HepG2 (cell line): ENCODE results near the gene SHQ1. TPM values are rescaled to one million over a fixed set of nuclear protein-coding genes. Genes with fewer than 3 reads are reported as not detected.
A peak's percentile ranks its signal among the peaks of the same experiment; 100 is the strongest.

Experiments
- DMAP1 ChIP-seq: IDR thresholded peaks from 2 replicates; pipeline ENCODE4 v1.6.1; 2016
- HMG20A ChIP-seq: IDR thresholded peaks from 2 replicates; pipeline ENCODE4 v1.6.1; 2016; ENCODE audit warnings: borderline replicate concordance
- HNRNPK ChIP-seq: fragments of 200-400 bp; formaldehyde crosslinking; IDR thresholded peaks from 2 replicates; pipeline ENCODE4 v1.6.1; 2018; ENCODE audit warnings: low read length, low read depth, moderate library complexity, mild to moderate bottlenecking; ENCODE audit not compliant: poor library complexity, severe bottlenecking
- KDM4B ChIP-seq: sonication (generic); formaldehyde crosslinking; IDR thresholded peaks from 2 replicates; pipeline ENCODE4 v1.4.0; 2020; ENCODE audit warnings: missing genetic modification reagents
- MATR3 ChIP-seq: sonication (generic); formaldehyde crosslinking; IDR thresholded peaks from 2 replicates; pipeline ENCODE4 v1.4.0; 2020; ENCODE audit warnings: missing genetic modification reagents
- PBX3 ChIP-seq: sonication (generic); formaldehyde crosslinking; IDR thresholded peaks from 2 replicates; pipeline ENCODE4 v1.8.1; 2023; ENCODE audit warnings: missing genetic modification reagents, inconsistent platforms, borderline replicate concordance
- PHB2 ChIP-seq: fragments of 450-650 bp; IDR thresholded peaks from 2 replicates; pipeline ENCODE4 v1.6.1; 2018; ENCODE audit not compliant: partially characterized antibody
- SP2 ChIP-seq: sonication (generic); formaldehyde crosslinking; IDR thresholded peaks from 2 replicates; pipeline ENCODE4 v1.5.1; 2020; ENCODE audit warnings: mild to moderate bottlenecking, missing genetic modification reagents
- SRY ChIP-seq: sonication (generic); formaldehyde crosslinking; IDR thresholded peaks from 2 replicates; pipeline ENCODE4 v1.8.0; 2022; ENCODE audit warnings: mild to moderate bottlenecking, missing genetic modification reagents
- U2AF1 ChIP-seq: fragments of 200-400 bp; formaldehyde crosslinking; optimal IDR thresholded peaks from 2 replicates; pipeline ENCODE3; 2017; ENCODE audit warnings: mild to moderate bottlenecking, low read depth, low read length
- ZBTB40 ChIP-seq, 2 experiments: fragments of 450-650 bp in 1 of 2; sonication (generic) in 1 of 2; formaldehyde crosslinking in 1 of 2; IDR thresholded peaks; 2 replicates each; pipeline versions ENCODE4 v1.6.1 to v1.8.0; 2016 to 2022; ENCODE audit warnings: antibody characterized with exemption in 1 of 2, mild to moderate bottlenecking in 1 of 2, missing genetic modification reagents in 1 of 2
- ZFP37 ChIP-seq: sonication (generic); formaldehyde crosslinking; IDR thresholded peaks from 2 replicates; pipeline ENCODE4 v1.4.0; 2020; ENCODE audit warnings: missing genetic modification reagents, borderline replicate concordance
- ZMAT5 ChIP-seq: sonication (generic); formaldehyde crosslinking; IDR thresholded peaks from 2 replicates; pipeline ENCODE4 v1.5.0; 2020; ENCODE audit warnings: mild to moderate bottlenecking, low read depth, missing genetic modification reagents, borderline replicate concordance
- ZNF17 ChIP-seq: sonication (generic); formaldehyde crosslinking; IDR thresholded peaks from 2 replicates; pipeline ENCODE4 v1.5.0; 2020; ENCODE audit warnings: mild to moderate bottlenecking, missing genetic modification reagents
- ZNF557 ChIP-seq: sonication (generic); formaldehyde crosslinking; IDR thresholded peaks from 2 replicates; pipeline ENCODE4 v1.4.0; 2020; ENCODE audit warnings: missing genetic modification reagents
- ZNF562 ChIP-seq: sonication (generic); formaldehyde crosslinking; IDR thresholded peaks from 2 replicates; pipeline ENCODE4 v1.8.0; 2022; ENCODE audit warnings: missing genetic modification reagents, borderline replicate concordance
- polyA plus RNA-seq, 8 experiments: library from polyadenylated mRNA; depleted of rRNA in 3 of 8; stranded (reverse) in 7 of 8; unstranded in 1 of 8; fragments of >200 nt; fragmentation: Illumina TruSeq in 4 of 8; extraction: Trizol in 4 of 8; gene quantifications; 2 replicates each; pipeline versions ENCODE4 v1.2.1 to v1.2.3, GENCODE V29; 2011 to 2016; ENCODE audit warnings: low read depth in 4 of 8, missing spikeins in 1 of 8, mixed read lengths in 1 of 8; ENCODE audit not compliant: insufficient read depth in 1 of 8
- total RNA-seq, 5 experiments: library from RNA; depleted of rRNA; stranded (reverse); fragments of >200 nt; fragmentation: Illumina TruSeq; extraction: Trizol; gene quantifications; 2 replicates each; pipeline ENCODE4 v1.2.3, GENCODE V29; 2016; ENCODE audit warnings: low read depth in 1 of 5
- TF ChIP-seq, protein P1 (sequence below), 2 experiments: sonication (generic) in 1 of 2; formaldehyde crosslinking in 1 of 2; IDR thresholded peaks; 2 replicates each; pipeline versions ENCODE4 v1.4.0 to v1.6.1; 2018 to 2020; ENCODE audit warnings: missing genetic modification reagents in 2 of 2, borderline replicate concordance in 1 of 2, low read depth in 1 of 2, mild to moderate bottlenecking in 1 of 2, missing biosample characterization in 1 of 2

Gene SHQ1
- total and polyA plus RNA-seq, 2 of the 13 experiments (the other 11 are each of a cell fraction or from before 2014, with no cell fraction given), result 5.5 to 20.3 TPM

DNA sequence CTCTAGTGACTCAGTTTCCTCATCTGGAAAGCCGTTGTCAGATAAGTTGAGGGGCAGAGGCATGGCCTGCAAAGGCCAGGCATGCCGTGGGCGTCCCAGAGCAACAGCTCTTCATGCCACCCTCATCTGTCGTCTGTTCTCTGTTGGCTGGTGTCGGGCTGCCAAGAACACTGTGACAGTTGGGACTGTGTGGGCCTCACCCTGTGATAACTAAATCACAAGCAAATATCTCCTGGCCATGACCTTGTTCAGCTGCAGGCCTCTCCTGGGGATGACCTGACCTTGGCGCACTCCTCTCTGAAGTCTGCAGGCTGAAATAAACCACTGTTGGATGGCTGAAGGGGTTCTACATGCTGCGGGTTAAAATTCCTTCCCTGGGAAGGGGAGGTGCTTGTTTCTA is 145.9 kb downstream of the SHQ1 start (continued):
- TF ChIP-seq KDM4B, result no peak
- TF ChIP-seq PBX3 (CRISPR knock-in tag), result no peak
- TF ChIP-seq MATR3 (CRISPR knock-in tag), result no peak
- no peak for TF ChIP-seq ZFP37
- TF ChIP-seq HNRNPK, result no peak
- TF ChIP-seq ZMAT5, result no peak
- no peak for TF ChIP-seq ZNF557 (CRISPR knock-in tag)
- peak; percentile 40; the same call in 1 of the 2 replicates for TF ChIP-seq HMG20A (CRISPR knock-in tag)
- TF ChIP-seq U2AF1, result no peak
- no peak for TF ChIP-seq ZNF562 (CRISPR knock-in tag)
- no peak for TF ChIP-seq ZBTB40 (IDR thresholded peaks at IDR 0.05)
- no peak for TF ChIP-seq ZBTB40 (CRISPR knock-in tag; IDR thresholded peaks at IDR 0.05)
- TF ChIP-seq ZNF17 (CRISPR knock-in tag), result no peak
- no peak for TF ChIP-seq SP2 (CRISPR knock-in tag)
- TF ChIP-seq, protein P1, sequence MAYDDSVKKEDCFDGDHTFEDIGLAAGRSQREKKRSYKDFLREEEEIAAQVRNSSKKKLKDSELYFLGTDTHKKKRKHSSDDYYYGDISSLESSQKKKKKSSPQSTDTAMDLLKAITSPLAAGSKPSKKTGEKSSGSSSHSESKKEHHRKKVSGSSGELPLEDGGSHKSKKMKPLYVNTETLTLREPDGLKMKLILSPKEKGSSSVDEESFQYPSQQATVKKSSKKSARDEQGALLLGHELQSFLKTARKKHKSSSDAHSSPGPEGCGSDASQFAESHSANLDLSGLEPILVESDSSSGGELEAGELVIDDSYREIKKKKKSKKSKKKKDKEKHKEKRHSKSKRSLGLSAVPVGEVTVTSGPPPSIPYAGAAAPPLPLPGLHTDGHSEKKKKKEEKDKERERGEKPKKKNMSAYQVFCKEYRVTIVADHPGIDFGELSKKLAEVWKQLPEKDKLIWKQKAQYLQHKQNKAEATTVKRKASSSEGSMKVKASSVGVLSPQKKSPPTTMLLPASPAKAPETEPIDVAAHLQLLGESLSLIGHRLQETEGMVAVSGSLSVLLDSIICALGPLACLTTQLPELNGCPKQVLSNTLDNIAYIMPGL (CRISPR knock-in tag; IDR thresholded peaks at IDR 0.05; ENCODE audit: borderline replicate concordance in 1 of 2, low read depth in 1 of 2), result no peak
- no peak for TF ChIP-seq PHB2
- no peak for TF ChIP-seq DMAP1 (CRISPR knock-in tag)
- TF ChIP-seq SRY, result no peak
